Activated naive CD4-positive, alpha-beta T cell treated with anti-CD3 and anti-CD28 coated beads, Interleukin-2, amount 50 U/mL, for 24 hours (primary cell): ENCODE measurements around the gene ZYX.

ENCODE experiments used
- H3K27ac Mint-ChIP-seq: one replicate; pipeline ENCODE4 v1.8.0; 2021; ENCODE audit warnings: mild to moderate bottlenecking, mixed read lengths
- H3K27me3 Mint-ChIP-seq: one replicate; pipeline ENCODE4 v1.8.0; 2021; ENCODE audit warnings: mixed read lengths
- H3K36me3 Mint-ChIP-seq: one replicate; pipeline ENCODE4 v1.8.0; 2021; ENCODE audit warnings: mixed read lengths
- H3K4me1 Mint-ChIP-seq: one replicate; pipeline ENCODE4 v1.8.0; 2021; ENCODE audit warnings: mixed read lengths
- H3K4me3 Mint-ChIP-seq: one replicate; pipeline ENCODE4 v1.8.0; 2021; ENCODE audit warnings: mild to moderate bottlenecking, mixed read lengths
- H3K9me3 Mint-ChIP-seq: one replicate; pipeline ENCODE4 v1.8.0; 2021; ENCODE audit warnings: mixed read lengths

The ZYX gene

GRCh38 chr7:143376396-143376795 is 4.7 kb upstream of the ZYX start:
- no peak overlapping the region for H3K4me3 Mint-ChIP-seq
- peak overlapping the region; percentile 15 for H3K27ac Mint-ChIP-seq
- no peaks in the 10 kb centered on the region for H3K36me3 Mint-ChIP-seq

GRCh38 chr7:143379611-143380259 is 1.4 kb upstream of the ZYX start:
- Mint-ChIP-seq H3K27ac (peak overlapping the region; percentile 95), H3K9me3 (no peaks in the 10 kb centered on the region), H3K4me1 (peaks cover 49% of the 10 kb centered on the region)

More at GRCh38 chr7:143376396-143376795, 4.7 kb upstream of the ZYX start:
- no peaks in the 10 kb centered on the region for H3K9me3 Mint-ChIP-seq
- peaks cover 77% of the 10 kb centered on the region for H3K4me1 Mint-ChIP-seq
- no peaks in the 10 kb centered on the region for H3K27me3 Mint-ChIP-seq

GRCh38 chr7:143380260-143380645 is 892 bp upstream of the ZYX start:
- Mint-ChIP-seq H3K36me3 (no peaks in the 10 kb centered on the region), H3K27ac (peak overlapping the region; percentile 95), H3K4me1 (peaks cover 44% of the 10 kb centered on the region), H3K27me3 (no peaks in the 10 kb centered on the region), H3K9me3 (no peaks in the 10 kb centered on the region), H3K4me3 (peak overlapping the region; percentile 91)

More at GRCh38 chr7:143379611-143380259, 1.4 kb upstream of the ZYX start:
- Mint-ChIP-seq H3K4me3 (peak overlapping the region; percentile 91), H3K27me3 (no peaks in the 10 kb centered on the region), H3K36me3 (no peaks in the 10 kb centered on the region)

GRCh38 chr7:143381427-143382125 is 431 bp downstream of the ZYX start:
- Mint-ChIP-seq H3K4me1 (peaks cover 30% of the 10 kb centered on the region), H3K27ac (no peak overlapping the region), H3K9me3 (no peaks in the 10 kb centered on the region), H3K27me3 (no peaks in the 10 kb centered on the region), H3K4me3 (peak overlapping the region; percentile 72), H3K36me3 (no peaks in the 10 kb centered on the region)

- Mint-ChIP-seq H3K36me3 (no peaks in the 10 kb centered on the region), H3K27ac (no peak overlapping the region), H3K4me3 (peak overlapping the region; percentile 72), H3K9me3 (no peaks in the 10 kb centered on the region), H3K27me3 (no peaks in the 10 kb centered on the region), H3K4me1 (peaks cover 24% of the 10 kb centered on the region)
These were observed 1.1 kb downstream of the ZYX start for GRCh38 chr7:143382126-143382790.

GRCh38 chr7:143382791-143383641 is 1.9 kb downstream of the ZYX start:
- Mint-ChIP-seq H3K36me3 (no peaks in the 10 kb centered on the region), H3K4me3 (peak overlapping the region; percentile 72), H3K27ac (no peak overlapping the region), H3K4me1 (peaks cover 20% of the 10 kb centered on the region), H3K9me3 (no peaks in the 10 kb centered on the region), H3K27me3 (no peaks in the 10 kb centered on the region)

GRCh38 chr7:143383642-143383957 is 2.5 kb downstream of the ZYX start:
- peaks cover 15% of the 10 kb centered on the region for H3K4me1 Mint-ChIP-seq
- no peak overlapping the region for H3K4me3 Mint-ChIP-seq
- no peaks in the 10 kb centered on the region for H3K27me3 Mint-ChIP-seq
- H3K9me3 Mint-ChIP-seq: no peaks in the 10 kb centered on the region
- no peak overlapping the region for H3K27ac Mint-ChIP-seq
- no peaks in the 10 kb centered on the region for H3K36me3 Mint-ChIP-seq

GRCh38 chr7:143384148-143384547 is 3.0 kb downstream of the ZYX start:
- H3K36me3 Mint-ChIP-seq: no peaks in the 10 kb centered on the region
- no peak overlapping the region for H3K27ac Mint-ChIP-seq
- H3K27me3 Mint-ChIP-seq: no peaks in the 10 kb centered on the region
- no peak overlapping the region for H3K4me3 Mint-ChIP-seq
- H3K9me3 Mint-ChIP-seq: no peaks in the 10 kb centered on the region
- peaks cover 9% of the 10 kb centered on the region for H3K4me1 Mint-ChIP-seq

- peaks cover 2% of the 10 kb centered on the region for H3K36me3 Mint-ChIP-seq
- no peak overlapping the region for H3K27ac Mint-ChIP-seq
- no peak overlapping the region for H3K4me3 Mint-ChIP-seq
- no peaks in the 10 kb centered on the region for H3K27me3 Mint-ChIP-seq
- no peaks in the 10 kb centered on the region for H3K9me3 Mint-ChIP-seq
- H3K4me1 Mint-ChIP-seq: peaks cover 5% of the 10 kb centered on the region
These were observed 3.8 kb downstream of the ZYX start for GRCh38 chr7:143384661-143385631.

- no peaks in the 10 kb centered on the region for H3K9me3 Mint-ChIP-seq
- H3K27me3 Mint-ChIP-seq: no peaks in the 10 kb centered on the region
- H3K36me3 Mint-ChIP-seq: peaks cover 4% of the 10 kb centered on the region
- H3K27ac Mint-ChIP-seq: no peak overlapping the region
- H3K4me1 Mint-ChIP-seq: peaks cover 6% of the 10 kb centered on the region
- no peak overlapping the region for H3K4me3 Mint-ChIP-seq
These were observed 5.0 kb downstream of the ZYX start for GRCh38 chr7:143385891-143386781.

- H3K4me1 Mint-ChIP-seq: peaks cover 6% of the 10 kb centered on the region
- H3K4me3 Mint-ChIP-seq: no peak overlapping the region
- peaks cover 4% of the 10 kb centered on the region for H3K36me3 Mint-ChIP-seq
- H3K27ac Mint-ChIP-seq: no peak overlapping the region
- H3K9me3 Mint-ChIP-seq: no peaks in the 10 kb centered on the region
- H3K27me3 Mint-ChIP-seq: no peaks in the 10 kb centered on the region
These were observed 6.2 kb downstream of the ZYX start for GRCh38 chr7:143387156-143387975.

- Mint-ChIP-seq H3K4me3 (no peak overlapping the region), H3K9me3 (no peaks in the 10 kb centered on the region), H3K4me1 (peaks cover 6% of the 10 kb centered on the region), H3K27ac (no peak overlapping the region), H3K36me3 (peaks cover 4% of the 10 kb centered on the region), H3K27me3 (no peaks in the 10 kb centered on the region)
These were observed 6.9 kb downstream of the ZYX start for GRCh38 chr7:143388051-143388450.

GRCh38 chr7:143388491-143389101 is 7.5 kb downstream of the ZYX start:
- Mint-ChIP-seq H3K9me3 (no peaks in the 10 kb centered on the region), H3K27ac (no peak overlapping the region), H3K4me1 (peaks cover 6% of the 10 kb centered on the region), H3K27me3 (no peaks in the 10 kb centered on the region), H3K36me3 (peaks cover 4% of the 10 kb centered on the region), H3K4me3 (no peak overlapping the region)
